Brain microvascular endothelial cell (primary cell): ENCODE data around the gene SLC7A6.

Experiments
- DNase-seq: peaks from one replicate; pipeline ENCODE4 v3.0.0-alpha.2; 2020
- H3K27ac ChIP-seq: fragments of 250-450 bp; sonication (Bioruptor Pico); 2 replicates; pipeline ENCODE4 v1.5.1; 2020; ENCODE audit warnings: mild to moderate bottlenecking, moderate library complexity
- H3K27me3 ChIP-seq: fragments of 250-450 bp; sonication (Bioruptor Pico); replicated peaks from 2 replicates; pipeline ENCODE4 v1.5.1; 2020; ENCODE audit warnings: mild to moderate bottlenecking
- H3K36me3 ChIP-seq: fragments of 250-450 bp; sonication (Bioruptor Pico); replicated peaks from 2 replicates; pipeline ENCODE4 v1.5.1; 2020; ENCODE audit warnings: mild to moderate bottlenecking
- H3K4me3 ChIP-seq: 2 replicates; pipeline ENCODE4 v1.5.1; 2011; ENCODE audit warnings: low read depth, mild to moderate bottlenecking, control low read depth, low read length, moderate library complexity
- in situ Hi-C: cut with HindIII; loops from 2 replicates; pipeline ENCODE4 v1.10.0; 2017; ENCODE audit warnings: low sequenced_read_pairs, low pct_ligation_motif_present
- TF ChIP-seq, protein P1 (sequence below): IDR thresholded peaks from 2 replicates; pipeline ENCODE4 v1.5.1; 2011; ENCODE audit warnings: low read depth, mild to moderate bottlenecking, moderate library complexity, low read length, control low read depth, inconsistent platforms; ENCODE audit errors: missing control alignments

Gene SLC7A6

DNA sequence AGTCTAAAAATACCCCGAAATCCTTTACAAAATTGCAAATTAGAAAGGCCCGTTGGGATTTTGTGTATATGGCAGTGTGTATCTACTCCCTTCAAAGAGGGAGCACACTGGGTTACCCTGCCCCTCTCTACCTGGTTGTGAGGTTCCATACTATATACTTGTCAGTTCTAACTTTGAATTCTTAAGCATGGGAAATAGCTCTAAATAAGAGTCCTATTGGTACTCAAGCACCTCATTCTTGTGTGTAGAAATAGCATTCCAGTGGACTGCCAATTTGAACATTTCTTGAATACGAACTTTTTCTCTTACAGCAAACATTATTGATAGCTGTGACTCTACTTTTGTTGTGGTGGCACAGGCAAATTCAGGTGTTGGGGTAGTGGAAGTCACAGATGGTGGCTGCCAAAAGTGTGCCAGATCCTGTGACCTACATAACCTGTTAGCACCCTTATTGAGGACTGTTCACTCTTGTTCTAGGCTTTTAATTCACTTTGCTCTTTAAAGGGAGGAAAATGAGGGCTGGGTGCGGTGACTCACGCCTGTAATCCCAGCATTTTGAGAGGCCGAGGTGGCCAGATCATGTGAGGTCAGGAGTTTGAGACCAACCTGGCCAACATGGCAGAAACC is 44.5 kb upstream of the SLC7A6 start:
- no peak for DNase-seq
- no peaks in the 10 kb centered on the region for H3K27me3 ChIP-seq
- no peak overlapping the region for H3K27ac ChIP-seq
- in situ Hi-C loops: no loop called here
- H3K4me3 ChIP-seq: no peak overlapping the region
- H3K36me3 ChIP-seq: no peaks in the 10 kb centered on the region
- TF ChIP-seq, protein P1, sequence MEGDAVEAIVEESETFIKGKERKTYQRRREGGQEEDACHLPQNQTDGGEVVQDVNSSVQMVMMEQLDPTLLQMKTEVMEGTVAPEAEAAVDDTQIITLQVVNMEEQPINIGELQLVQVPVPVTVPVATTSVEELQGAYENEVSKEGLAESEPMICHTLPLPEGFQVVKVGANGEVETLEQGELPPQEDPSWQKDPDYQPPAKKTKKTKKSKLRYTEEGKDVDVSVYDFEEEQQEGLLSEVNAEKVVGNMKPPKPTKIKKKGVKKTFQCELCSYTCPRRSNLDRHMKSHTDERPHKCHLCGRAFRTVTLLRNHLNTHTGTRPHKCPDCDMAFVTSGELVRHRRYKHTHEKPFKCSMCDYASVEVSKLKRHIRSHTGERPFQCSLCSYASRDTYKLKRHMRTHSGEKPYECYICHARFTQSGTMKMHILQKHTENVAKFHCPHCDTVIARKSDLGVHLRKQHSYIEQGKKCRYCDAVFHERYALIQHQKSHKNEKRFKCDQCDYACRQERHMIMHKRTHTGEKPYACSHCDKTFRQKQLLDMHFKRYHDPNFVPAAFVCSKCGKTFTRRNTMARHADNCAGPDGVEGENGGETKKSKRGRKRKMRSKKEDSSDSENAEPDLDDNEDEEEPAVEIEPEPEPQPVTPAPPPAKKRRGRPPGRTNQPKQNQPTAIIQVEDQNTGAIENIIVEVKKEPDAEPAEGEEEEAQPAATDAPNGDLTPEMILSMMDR: no peak

DNA sequence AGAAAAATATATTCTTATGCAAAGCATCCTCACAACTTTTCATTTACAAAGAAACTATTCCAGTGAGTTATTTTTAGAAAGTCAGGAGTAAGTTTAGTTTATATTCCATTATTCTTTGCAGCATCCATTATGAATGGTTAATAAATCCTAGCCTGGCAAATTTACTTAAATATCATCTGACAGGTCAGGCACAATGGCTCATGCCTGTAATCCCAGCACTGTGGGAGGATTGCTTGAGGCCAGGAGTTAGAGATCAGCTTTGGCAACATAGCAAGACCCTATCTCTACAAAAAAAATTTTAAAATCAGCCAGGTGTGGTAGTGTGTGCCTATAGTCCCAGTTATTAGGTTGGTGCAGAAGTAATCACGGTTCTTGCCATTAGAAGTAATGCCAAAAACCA is 41.3 kb upstream of the SLC7A6 start:
- TF ChIP-seq, protein P1: no peak
- H3K36me3 ChIP-seq: no peaks in the 10 kb centered on the region
- no peak overlapping the region for H3K27ac ChIP-seq
- in situ Hi-C loops: no loop called here
- no peak for DNase-seq
- no peaks in the 10 kb centered on the region for H3K27me3 ChIP-seq
- no peak overlapping the region for H3K4me3 ChIP-seq

DNA sequence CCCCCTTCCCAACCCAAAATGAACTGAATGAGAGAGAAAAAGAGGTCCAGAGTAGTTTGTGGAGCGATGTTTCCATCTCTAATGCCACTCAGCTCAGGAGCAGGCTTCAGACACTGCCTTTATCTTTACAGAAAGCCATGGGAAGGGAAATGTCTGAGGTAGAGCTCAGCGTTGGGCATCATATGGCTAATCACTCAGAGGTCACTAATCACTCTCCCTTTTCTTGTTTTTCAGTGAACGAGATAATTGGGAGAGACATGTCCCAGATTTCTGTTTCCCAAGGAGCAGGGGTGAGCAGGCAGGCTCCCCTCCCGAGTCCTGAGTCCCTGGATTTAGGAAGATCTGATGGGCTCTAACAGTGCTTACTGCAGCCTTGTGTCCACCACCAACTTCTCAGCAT is 38.2 kb upstream of the SLC7A6 start:
- H3K36me3 ChIP-seq: no peaks in the 10 kb centered on the region
- no peak for DNase-seq
- no peak overlapping the region for H3K4me3 ChIP-seq
- in situ Hi-C loops: no loop called here
- TF ChIP-seq, protein P1: no peak
- H3K27ac ChIP-seq: no peak overlapping the region
- H3K27me3 ChIP-seq: no peaks in the 10 kb centered on the region

DNA sequence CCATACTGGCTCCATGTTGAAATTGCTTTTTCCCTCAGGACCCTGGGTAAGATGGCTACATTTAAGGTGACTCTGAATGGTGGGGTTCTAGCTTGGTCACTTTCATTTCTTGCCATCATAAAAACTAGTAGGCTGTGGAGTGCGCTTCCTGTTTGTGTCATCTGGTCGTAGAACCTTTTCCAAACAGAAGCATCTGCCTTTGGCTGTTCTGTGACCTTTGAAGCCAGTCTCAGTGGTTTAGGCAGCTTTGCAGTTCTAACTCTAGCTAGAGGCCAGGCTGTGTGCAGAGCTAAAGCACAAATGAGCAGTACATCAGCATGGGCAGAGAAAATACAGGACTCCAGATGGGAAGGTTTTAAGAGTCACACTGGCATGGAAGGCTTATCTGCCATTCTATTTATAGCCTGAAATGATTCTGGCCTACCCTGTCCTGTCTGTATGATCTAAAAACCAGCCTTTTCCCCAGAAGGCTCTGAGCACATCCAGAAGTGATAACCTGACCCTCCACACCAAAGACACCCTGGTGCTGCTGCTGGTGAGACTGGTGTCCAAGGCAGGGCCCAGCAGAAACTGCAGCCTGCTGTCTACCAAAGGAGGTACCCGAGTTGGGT is 37.0 kb upstream of the SLC7A6 start:
- no peaks in the 10 kb centered on the region for H3K36me3 ChIP-seq
- H3K4me3 ChIP-seq: no peak overlapping the region
- TF ChIP-seq, protein P1: no peak
- no peak for DNase-seq
- no peaks in the 10 kb centered on the region for H3K27me3 ChIP-seq
- in situ Hi-C loops: no loop called here
- no peak overlapping the region for H3K27ac ChIP-seq

DNA sequence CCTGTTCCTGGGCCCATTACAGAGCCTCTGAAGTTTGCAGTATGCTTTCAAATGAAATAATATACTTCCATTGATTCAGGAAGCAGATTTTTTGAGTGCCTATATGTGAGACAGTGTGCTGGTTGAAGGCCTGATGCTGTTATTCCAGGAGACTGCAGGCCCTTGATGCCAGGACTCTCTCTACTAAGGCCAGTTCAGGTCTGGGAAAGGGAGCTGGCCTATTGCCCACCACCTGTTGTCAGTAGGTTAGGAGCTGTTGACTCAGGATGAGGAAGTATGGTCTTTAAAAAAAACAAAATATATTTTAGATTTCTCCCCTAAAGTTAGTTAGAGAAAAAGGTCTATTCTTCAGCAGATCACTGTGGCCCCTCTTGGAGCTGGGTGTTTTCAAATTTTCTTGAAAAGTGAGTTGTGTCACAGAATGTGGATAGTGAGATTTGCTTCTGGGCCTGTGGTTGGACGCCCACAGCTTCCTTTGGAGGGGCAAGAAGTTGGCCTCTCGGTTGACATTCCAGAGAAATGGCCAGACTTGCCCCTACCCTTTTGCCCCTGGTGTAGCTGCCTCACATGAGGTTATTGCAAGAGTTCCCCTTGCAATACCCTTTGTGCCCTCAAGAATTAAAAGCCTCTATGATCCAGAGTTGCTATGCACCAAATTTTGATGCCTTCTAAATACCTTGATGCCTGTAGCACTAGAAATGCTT is 36.3 kb upstream of the SLC7A6 start:
- no peaks in the 10 kb centered on the region for H3K27me3 ChIP-seq
- TF ChIP-seq, protein P1: no peak
- DNase-seq: no peak
- in situ Hi-C loops: no loop called here
- H3K4me3 ChIP-seq: no peak overlapping the region
- H3K36me3 ChIP-seq: no peaks in the 10 kb centered on the region
- H3K27ac ChIP-seq: no peak overlapping the region
